HG02798 (cell line): ENCODE results near the gene TRA2A.
"Not testable (repeated sequence)": the region's sequence is repeated elsewhere in the genome, so short reads cannot be mapped to it uniquely, and the experiment has no call there.

ENCODE experiments used
- ATAC-seq: cut with Tn5 transposase; IDR thresholded peaks from one replicate; pipeline ENCODE4 v1.9.1; 2021; ENCODE audit warnings: mild to moderate bottlenecking; ENCODE audit not compliant: unreplicated experiment, poor library complexity

Gene TRA2A

DNA sequence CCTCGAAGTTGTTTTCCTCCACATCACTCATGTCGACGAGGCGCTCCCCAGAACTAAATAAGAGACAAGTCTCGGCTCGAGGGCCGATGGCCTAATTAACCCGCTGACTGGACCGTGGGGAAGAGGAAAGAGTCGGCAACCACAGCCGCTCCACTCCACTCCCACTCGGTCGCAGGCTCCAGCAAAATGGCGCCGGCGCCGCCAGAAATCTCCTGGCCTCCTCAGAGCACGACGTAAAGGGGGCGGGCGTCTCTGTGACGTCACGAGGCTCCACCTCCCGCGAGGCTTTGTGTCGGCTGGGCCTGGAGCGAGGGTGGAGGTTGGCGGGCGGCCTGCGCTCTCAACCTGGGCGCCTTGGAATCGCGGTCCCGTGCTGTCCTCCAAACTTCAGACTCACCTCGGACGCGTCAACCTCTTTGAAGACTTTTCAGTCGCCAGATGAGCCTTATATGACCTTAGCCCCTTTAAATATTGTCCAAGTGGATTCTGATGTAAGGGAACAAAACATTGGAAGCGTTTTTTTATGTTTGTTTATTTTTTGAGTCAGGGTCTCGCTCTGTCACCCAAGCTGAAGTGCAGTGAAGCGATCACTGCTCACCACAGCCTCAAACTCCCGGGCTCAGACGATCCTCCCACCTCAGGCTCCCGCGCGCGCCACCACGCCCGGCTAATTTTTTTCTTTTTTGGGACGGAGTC lies at the start of gene TRA2A:
TRA2A (minus strand) TSS at position 188 of the 696 bp plus-strand sequence; CDS start at position 31, 157 bp downstream.
- peak; percentile 94 for ATAC-seq

DNA sequence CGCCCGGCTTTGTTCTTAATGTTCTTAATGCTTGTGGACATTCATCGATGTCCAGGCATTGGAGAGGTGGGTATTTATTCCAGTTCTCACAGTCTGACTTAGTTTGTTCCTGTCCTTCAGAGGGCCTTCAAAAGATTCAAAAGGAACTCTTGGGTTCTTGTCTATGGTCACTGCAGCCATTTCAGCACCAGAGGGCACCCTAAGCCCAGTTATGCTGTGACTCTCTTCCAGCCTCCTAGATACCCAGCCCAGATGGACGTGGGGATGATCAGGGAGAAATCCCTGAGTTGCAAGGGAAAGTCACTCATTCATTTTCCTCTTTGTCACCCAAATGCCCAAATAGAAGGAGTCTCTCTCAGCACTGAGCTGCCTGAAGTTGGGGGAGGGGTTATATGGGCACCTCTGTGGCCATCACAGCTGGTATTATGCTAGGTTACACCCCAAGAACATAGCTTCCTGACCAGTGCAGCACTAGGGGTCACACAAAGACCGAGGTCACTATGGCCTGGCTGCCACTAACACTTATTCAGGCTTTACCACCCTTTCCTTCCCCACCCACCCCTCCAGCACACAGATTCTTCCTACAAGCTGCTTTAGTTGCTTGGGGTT lies 38.9 kb upstream of the TRA2A start:
- peak; percentile 88 for ATAC-seq

DNA sequence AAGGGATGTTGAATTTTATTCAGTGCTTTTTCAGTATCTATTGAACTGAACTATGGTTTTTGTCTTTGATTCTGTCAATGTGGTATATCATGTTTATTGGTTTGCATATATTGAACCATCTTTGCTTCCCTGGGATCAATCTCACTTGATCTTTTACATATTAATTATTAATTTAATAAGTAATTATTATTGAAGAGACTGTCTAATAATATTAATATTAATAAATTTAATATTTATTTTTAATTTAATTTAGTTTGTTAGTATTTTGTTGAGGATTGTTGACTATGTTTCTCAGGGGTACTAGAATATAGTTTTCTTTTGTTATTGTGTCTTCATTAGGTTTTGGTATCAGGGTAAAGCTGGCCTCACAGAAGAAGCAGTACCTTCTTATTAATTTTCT lies 26.5 kb upstream of the TRA2A start:
- ATAC-seq, result no peak

DNA sequence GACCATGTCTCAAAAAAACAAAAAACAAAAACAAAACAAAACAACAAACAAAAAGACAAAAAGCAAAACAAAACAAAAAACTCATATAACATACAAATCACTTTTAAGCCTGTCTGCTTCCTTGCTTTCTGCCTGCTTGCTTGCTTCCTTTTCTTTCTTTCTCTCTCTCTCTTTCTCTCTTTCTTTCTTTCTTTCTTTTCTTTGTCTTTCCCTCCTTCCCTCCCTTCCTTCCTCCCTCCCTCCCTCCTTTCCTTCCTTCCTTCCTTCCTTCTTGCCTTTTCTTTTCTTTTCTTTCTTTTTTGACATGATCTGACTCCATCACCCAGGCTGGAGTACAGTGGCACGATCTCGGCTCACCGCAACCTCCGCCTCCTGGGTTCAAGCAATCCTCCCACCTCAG lies 15.9 kb upstream of the TRA2A start:
- no peak for ATAC-seq

DNA sequence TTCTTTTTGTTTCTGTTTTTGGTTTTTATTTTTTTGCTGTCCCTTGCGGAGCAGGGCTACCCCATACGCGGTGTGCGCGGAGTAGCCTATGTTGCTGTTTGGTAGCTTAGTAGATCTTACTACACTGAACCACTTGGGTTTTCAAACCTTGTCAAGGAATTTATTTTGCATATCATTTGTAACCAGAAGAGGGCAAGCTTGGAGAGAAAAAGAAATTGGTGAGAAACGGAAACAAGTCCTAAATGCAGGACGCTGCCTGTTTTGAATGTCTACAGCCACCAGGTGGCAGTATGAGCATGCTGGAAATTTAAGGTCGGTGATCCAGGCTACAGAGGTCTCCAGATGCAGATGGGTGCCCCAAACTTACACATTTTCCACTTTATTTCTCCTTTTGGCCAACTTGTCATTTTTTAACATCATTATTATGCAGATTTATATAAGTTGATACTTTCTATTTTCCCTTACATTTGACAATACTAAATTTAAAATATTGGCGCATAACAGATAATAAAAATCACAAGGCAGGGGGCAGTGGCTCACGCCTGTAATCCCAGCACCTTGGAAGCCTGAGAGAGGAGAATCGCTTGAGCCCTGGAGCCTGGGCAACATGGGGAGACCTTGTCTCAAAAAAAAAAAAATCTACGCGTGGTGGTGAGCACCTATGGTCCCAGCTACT lies 15.3 kb upstream of the TRA2A start:
- peak; percentile 69 for ATAC-seq

DNA sequence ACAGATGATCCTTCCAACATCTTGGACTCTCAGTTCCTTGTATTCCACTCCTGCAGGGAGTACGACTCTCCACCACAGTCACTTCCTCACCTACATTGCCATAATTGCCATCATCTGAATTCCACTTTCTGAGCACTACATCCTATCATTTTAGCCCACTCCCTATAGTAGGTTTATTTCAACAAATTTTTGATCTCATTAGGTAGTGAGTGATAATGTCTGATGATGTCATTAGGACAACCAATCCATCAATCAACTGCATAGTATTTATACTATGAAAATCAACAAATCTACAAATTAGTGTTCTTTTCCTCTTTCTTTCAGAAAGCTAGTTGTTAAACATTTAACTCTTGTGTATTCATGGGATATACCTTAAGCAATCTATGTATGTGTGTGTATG lies 13.7 kb upstream of the TRA2A start:
- no peak for ATAC-seq

DNA sequence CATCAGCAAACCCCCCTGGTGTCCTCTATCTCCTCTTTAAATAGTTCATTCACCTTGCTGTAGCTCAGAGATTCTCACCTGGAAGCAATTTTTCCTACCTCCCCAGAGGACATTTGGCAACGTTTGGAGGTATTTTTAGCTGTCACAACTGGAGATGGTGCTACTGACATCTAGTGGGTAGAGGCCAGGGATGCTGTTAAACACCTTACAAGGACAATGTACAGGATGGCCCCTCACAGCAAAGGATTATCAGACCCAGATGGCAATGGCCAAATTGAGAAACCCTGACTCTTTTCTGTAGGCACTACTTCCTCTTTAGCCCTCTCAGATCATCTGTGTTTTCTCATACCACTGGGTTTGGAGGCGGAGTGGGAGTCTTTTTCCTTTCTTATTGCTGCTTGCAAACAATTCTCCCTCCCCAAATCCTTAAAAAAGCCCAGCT lies 13.2 kb upstream of the TRA2A start:
- peak; percentile 77 for ATAC-seq

DNA sequence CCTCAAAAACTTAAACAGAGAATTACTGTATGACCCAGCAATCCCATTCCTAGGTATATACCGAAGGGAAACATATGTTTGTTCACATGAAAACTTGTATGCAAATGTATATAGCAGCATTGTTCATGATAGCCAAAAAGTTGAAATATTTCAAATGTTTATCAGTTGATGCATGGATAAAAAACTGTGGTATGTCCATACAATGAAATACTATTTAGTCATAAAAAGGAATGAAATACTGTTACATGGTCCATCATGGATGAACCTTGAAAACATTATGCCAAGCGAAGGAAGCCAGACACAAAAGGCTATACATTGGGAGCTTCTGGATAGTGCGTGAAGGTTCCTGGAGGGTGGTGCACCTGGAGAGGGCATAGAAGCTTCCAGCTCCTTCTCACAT lies 11.0 kb upstream of the TRA2A start:
- ATAC-seq, result no peak

DNA sequence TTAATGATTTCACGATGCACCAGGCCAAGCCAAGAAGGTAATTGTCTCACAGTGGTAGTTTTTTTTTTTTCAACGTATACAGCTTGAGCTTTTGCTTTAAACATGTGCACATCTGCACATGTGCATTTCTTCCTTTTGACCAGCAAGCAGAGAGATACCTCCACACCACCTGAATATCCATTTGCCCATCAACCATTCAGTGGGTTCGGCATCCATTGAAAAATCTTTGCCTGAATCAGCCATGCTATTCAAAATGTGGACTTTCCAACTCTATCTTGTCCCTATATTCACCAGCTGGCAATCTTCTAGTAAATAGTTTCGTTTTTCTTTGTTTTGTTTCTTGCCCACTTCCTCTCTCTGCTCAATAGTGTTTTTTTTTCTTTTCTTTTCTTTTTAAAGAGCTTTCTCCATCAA lies 7.7 kb upstream of the TRA2A start:
- ATAC-seq, result peak; percentile 71

DNA sequence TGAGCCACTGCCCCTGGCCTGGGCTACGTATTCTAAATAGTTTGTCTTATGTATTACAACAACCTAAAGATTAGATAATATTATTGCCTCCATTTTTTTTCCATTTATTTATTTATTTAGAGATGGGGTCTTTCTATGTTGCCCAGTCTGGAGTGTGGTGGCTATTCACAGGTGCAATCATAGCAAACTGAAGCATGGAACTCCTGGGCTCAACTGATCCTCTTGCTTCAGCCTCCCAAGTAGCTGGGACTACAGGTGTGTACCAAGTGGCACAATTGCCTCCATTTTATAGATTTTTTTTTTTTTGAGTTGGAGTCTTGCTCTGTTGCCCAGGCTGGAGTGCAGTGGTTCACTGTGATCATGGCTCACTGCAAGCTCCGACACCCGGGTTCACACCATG lies 6.5 kb upstream of the TRA2A start:
- no peak for ATAC-seq

DNA sequence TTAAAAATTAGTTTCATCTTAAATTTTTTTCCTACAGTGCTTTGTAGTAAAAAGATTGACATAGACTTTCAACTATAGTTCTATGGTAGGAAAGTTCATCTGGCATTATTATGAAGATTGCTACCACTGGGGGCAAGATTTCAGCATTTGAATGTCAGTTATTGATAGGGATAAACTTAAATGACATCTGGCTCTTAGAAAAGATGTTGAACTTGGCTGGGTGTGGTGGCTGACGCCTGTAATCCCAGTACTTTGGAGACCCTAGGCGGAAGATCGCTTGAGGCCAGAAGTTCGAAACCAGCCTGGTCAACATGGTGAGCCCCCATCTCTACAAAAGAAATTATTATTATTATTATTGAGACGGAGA lies 1.4 kb upstream of the TRA2A start:
- no peak for ATAC-seq

DNA sequence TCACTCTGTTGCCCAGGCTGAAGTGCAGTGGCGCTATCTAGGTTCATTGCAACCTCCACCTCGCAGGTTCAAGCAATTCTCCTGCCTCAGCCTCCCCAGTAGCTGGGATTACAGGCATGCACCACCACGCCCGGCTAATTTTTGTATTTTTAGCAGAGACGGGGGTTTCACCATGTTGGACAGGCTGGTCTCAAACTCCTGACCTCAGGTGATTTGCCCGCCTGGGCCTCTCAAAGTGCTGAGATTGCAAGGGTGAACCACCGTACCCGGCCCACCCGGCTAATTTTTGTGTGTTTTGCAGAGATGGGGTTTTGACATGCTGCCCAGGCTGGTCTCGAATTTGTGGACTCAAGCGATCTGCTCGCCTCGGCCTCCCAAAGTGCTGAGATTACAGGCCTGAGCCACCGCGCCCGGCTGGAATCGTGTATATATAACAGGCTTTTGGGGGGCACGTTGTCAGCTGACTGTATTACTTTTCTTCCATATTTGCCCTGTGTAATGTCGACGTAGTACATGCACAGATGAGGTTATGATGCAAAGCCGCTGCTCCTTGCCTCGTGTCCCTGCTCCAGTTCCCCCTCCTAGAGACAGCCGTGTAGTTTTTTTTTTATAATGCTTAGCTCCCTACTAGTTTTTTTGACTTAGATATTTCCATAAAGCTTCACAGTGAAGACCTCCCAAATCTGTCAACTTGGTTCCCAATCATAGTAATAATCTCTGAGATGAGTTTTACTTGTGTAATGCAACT lies 883 bp upstream of the TRA2A start:
- no peak for ATAC-seq

DNA sequence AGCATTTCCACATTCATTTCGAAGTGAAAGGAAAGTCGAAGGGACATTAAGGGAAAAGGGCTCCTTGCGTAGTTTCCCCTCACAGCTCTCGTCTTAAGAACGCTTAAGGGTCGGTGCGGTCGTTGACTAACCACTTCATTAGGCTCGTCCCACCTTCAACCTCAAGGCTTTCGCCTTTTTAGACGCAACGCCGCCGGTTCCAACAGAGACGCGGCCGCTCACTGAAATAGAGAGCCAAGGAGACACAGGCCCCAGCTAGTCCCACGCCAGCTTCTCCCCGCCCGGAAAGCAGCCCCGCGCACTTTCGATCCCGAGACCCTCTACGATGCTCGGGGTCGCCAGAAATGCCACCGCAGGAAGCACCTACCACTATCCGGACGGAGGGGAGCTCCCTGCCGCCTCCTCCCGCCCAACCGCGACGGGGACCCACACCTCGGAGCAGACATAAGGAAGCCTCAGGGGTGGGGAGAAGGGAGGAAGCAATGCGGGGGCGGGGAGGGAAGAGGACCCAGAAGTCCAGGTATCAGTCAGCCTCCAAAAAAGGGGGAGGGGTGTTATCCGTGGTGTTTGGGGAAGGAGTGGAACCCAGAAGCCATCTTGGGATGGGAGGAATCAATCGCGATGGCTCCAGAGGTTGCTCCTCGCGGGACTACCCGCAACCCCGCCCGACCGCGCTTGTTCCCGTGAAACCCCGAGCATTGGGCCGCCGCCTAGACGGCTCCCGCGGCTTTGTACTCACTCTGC lies 559 bp downstream of the TRA2A start:
- peak; percentile 37 for ATAC-seq

DNA sequence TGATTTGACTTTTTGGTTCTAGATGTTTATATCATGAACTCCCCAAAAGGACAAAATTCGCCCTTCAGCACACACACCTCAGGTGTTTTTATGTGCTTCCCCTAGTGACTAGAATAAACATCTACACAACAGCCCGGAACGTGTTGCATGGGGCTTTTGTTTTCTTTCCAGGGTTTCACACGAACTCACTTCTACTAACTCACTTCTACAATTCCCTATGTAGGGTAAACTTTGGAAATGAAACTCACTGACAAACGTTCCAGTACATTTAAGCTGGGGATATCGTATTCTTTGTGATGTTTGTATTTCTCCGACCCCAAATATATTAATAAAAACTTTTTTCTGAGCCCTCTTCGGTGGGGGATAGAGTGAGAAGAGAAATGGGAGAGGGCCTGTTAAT lies 1.4 kb downstream of the TRA2A start:
- ATAC-seq, result peak; percentile 24

DNA sequence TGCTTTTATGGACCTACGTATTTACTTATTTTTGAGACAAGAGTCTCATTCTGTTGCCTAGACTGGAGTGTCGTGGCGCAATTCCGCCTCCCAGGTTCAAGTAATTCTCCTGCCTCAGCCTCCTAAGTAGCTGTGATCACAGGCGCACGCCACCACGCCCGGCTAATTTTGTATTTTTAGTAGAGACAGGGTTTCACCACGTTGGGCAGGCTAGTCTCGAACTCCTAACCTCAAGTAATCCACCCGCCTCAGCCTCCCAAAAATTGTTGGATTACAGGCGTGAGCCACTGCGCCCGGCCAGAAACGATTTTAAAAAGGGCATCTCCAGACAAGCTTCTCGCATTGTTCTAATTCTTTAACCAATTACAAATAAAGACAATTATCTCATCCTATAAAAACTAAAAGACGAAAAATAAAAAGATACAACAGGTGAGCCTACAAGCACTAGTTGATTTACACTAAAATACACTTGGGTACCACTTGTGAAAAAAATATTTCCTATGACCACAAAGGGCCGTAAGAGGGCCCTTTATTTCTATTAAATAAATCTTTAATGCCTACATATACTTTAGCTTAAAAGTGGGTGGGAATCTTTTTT lies 2.4 kb downstream of the TRA2A start:
- no peak for ATAC-seq

DNA sequence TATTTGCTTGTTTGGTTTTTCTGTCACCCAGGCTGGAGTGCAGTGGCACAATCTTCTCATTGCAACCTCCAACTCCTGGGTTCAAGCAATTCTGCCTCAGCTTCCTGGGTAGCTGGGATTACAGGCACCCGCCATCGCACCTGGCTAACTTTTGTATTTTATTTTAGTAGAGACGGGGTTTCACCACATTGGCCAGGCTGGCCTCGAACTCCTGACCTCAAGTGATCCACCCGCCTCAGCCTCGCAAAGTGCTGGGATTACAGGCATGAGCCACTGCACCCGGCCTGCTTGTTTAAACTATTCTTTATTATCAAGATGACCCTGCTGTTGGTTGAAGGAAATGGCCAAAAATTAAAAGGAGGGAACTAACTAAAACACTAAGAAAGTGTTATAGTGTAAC lies 6.2 kb downstream of the TRA2A start:
- not testable (repeated sequence) for ATAC-seq

DNA sequence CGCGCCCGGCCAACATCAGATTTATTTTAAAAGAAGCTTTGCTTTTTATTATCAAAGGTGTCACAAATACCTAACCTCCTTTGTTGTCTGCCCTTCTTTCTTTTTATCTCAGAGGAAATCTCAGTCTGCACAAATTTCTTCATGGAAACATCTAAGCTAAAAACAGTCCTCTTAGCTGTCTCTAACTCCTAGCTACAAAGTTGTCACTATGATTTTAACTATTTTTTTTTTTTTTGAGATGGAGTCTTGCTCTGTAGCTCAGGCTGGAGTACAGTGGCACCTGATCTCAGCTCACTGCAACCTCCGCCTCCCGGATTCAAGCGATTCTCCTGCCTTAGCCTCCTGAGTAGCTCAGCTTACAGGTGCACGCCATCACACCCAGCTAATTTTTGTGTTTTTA lies 7.3 kb downstream of the TRA2A start:
- ATAC-seq, result no peak

DNA sequence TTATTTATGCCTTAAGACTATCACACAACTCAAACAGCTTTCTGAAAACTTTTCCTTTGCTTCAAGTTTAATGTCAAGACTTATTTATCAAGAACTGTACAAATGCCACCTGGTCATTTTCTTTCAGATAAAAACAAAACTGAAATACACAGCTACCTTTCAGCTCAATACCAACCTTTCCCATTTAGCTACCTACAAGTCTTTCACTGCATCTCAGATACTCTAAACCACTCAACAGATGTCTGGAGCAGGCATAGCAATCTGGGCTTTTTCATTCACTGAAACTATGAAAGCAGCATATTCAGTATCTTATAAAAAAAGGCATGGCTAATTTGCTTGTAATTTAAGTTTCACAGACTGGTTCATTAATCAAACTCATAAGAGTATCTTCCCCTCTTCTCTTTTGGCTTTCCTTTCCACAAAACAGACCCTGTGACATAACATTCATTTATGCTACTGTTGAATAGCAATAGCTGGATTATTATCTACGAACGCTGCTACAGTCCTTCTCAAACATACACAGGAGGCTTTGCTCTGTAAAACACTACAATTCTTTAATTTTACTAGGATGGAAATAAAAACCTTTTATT lies 8.2 kb downstream of the TRA2A start:
- ATAC-seq, result peak; percentile 86

DNA sequence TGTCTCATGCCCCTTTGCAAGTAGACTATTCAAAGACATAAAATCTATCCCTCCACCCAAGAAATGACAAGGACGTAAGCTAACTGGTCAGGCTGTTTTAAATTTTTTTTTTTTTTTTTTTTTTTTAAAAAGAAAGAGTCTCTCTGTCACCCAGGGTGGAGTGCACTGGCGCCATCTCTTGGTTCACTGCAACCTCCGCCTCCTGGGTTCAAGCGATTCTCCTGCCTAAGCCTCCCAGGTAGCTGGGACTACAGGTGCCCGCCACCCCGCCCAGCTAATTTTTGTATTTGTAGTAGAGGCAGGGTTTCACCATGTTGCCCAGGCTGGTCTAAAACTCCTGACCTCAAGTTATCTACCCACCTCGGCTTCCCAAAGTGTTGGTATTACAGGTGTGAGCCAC lies 11.2 kb downstream of the TRA2A start:
- no peak for ATAC-seq

DNA sequence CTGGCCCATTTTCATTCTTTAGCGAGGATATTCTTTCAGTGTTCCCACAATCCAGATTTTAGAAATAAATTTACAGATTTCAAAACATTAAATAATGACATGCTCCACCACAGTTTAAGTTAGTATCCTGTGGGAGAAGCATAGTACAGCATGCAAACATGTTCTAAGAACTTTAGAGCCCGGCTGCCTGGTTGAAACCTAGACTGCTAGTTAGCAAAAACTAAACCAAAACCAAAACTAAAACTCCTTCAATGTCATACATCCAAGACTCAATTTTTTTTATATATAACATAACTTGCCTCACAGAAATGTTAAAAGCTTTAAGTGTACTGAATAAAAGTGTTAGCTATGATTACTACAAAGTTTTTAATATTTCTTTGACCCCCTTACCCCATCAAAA lies 17.0 kb downstream of the TRA2A start:
- peak; percentile 53 for ATAC-seq
